HepG2 (cell line): ENCODE results near the gene MRPS2. TPM values are rescaled to one million over a fixed set of nuclear protein-coding genes. Genes with fewer than 3 reads are reported as not detected.
A peak's percentile ranks its signal among the peaks of the same experiment; 100 is the strongest.

ENCODE experiments used
- AGO1 ChIP-seq: fragments of 200-400 bp; formaldehyde crosslinking; IDR thresholded peaks from 2 replicates; pipeline ENCODE4 v1.6.1; 2017; ENCODE audit warnings: mild to moderate bottlenecking, low read depth, low read length, moderate library complexity; ENCODE audit not compliant: poor library complexity, severe bottlenecking
- CCAR2 ChIP-seq: fragments of 200-400 bp; formaldehyde crosslinking; optimal IDR thresholded peaks from 2 replicates; pipeline ENCODE3; 2018; ENCODE audit warnings: low read depth, mild to moderate bottlenecking, low read length, moderate library complexity
- FOXO1 ChIP-seq: sonication (generic); formaldehyde crosslinking; IDR thresholded peaks from 2 replicates; pipeline ENCODE4 v1.4.0; 2020; ENCODE audit warnings: missing genetic modification reagents
- FUBP1 ChIP-seq: sonication (generic); formaldehyde crosslinking; IDR thresholded peaks from 2 replicates; pipeline ENCODE4 v1.5.1; 2020; ENCODE audit warnings: missing genetic modification reagents, mild to moderate bottlenecking, borderline replicate concordance
- HIC2 ChIP-seq: sonication (generic); formaldehyde crosslinking; IDR thresholded peaks from 2 replicates; pipeline ENCODE4 v1.9.0; 2022; ENCODE audit warnings: low read depth, missing genetic modification reagents
- KLF11 ChIP-seq: IDR thresholded peaks from 2 replicates; pipeline ENCODE4 v1.6.1; 2016; ENCODE audit warnings: missing compliant biosample characterization
- MTF2 ChIP-seq: sonication (generic); formaldehyde crosslinking; IDR thresholded peaks from 2 replicates; pipeline ENCODE4 v1.5.0; 2020; ENCODE audit warnings: missing genetic modification reagents, borderline replicate concordance
- NR3C1 ChIP-seq: sonication (generic); formaldehyde crosslinking; IDR thresholded peaks from 2 replicates; pipeline ENCODE4 v1.4.0; 2020; ENCODE audit warnings: missing genetic modification reagents
- PAWR ChIP-seq: sonication (generic); formaldehyde crosslinking; IDR thresholded peaks from 2 replicates; pipeline ENCODE4 v1.4.0; 2020; ENCODE audit warnings: missing genetic modification reagents, mild to moderate bottlenecking, borderline replicate concordance
- RARA ChIP-seq: IDR thresholded peaks from 2 replicates; pipeline ENCODE4 v1.6.1; 2016; ENCODE audit warnings: missing genetic modification reagents, missing compliant biosample characterization
- REL ChIP-seq: sonication (generic); formaldehyde crosslinking; conservative IDR thresholded peaks from 2 replicates; pipeline ENCODE4 v1.8.0; 2022; ENCODE audit warnings: mild to moderate bottlenecking, missing genetic modification reagents, moderate library complexity
- RORA ChIP-seq: sonication (generic); formaldehyde crosslinking; IDR thresholded peaks from 2 replicates; pipeline ENCODE4 v1.5.0; 2020; ENCODE audit warnings: mild to moderate bottlenecking, missing genetic modification reagents, moderate library complexity
- SMAD9 ChIP-seq: sonication (generic); formaldehyde crosslinking; IDR thresholded peaks from 2 replicates; pipeline ENCODE4 v1.5.1; 2020; ENCODE audit warnings: mild to moderate bottlenecking, missing genetic modification reagents
- ZBTB7A ChIP-seq: sonication (generic); formaldehyde crosslinking; IDR thresholded peaks from 2 replicates; pipeline ENCODE4 v1.8.0; 2022; ENCODE audit warnings: mild to moderate bottlenecking, missing genetic modification reagents
- ZNF260 ChIP-seq: sonication (generic); formaldehyde crosslinking; IDR thresholded peaks from 2 replicates; pipeline ENCODE4 v1.4.0; 2020; ENCODE audit warnings: missing genetic modification reagents, low read depth, mild to moderate bottlenecking, borderline replicate concordance
- ZNF264 ChIP-seq: sonication (generic); formaldehyde crosslinking; IDR thresholded peaks from 2 replicates; pipeline ENCODE4 v1.4.0; 2020; ENCODE audit warnings: missing genetic modification reagents
- ZNF280D ChIP-seq: sonication (generic); formaldehyde crosslinking; IDR thresholded peaks from 2 replicates; pipeline ENCODE4 v1.5.1; 2020; ENCODE audit warnings: mild to moderate bottlenecking, missing genetic modification reagents
- ZNF354B ChIP-seq: sonication (generic); formaldehyde crosslinking; IDR thresholded peaks from 2 replicates; pipeline ENCODE4 v1.8.0; 2022; ENCODE audit warnings: mild to moderate bottlenecking, missing genetic modification reagents
- ZNF563 ChIP-seq: sonication (generic); formaldehyde crosslinking; IDR thresholded peaks from 2 replicates; pipeline ENCODE4 v1.8.0; 2022; ENCODE audit warnings: mild to moderate bottlenecking, moderate library complexity, missing genetic modification reagents
- ZNF605 ChIP-seq: sonication (generic); formaldehyde crosslinking; IDR thresholded peaks from 2 replicates; pipeline ENCODE4 v1.8.0; 2022; ENCODE audit warnings: mild to moderate bottlenecking, missing genetic modification reagents
- ZNF777 ChIP-seq: sonication (generic); formaldehyde crosslinking; IDR thresholded peaks from 2 replicates; pipeline ENCODE4 v1.4.0; 2020; ENCODE audit warnings: missing genetic modification reagents
- ZNF781 ChIP-seq: sonication (generic); formaldehyde crosslinking; IDR thresholded peaks from 2 replicates; pipeline ENCODE4 v1.5.1; 2020; ENCODE audit warnings: borderline replicate concordance, mild to moderate bottlenecking, missing genetic modification reagents; ENCODE audit errors: not compliant biosample characterization
- polyA plus RNA-seq, 8 experiments: library from polyadenylated mRNA; depleted of rRNA in 3 of 8; stranded (reverse) in 7 of 8; unstranded in 1 of 8; fragments of >200 nt; fragmentation: Illumina TruSeq in 4 of 8; extraction: Trizol in 4 of 8; gene quantifications; 2 replicates each; pipeline versions ENCODE4 v1.2.1 to v1.2.3, GENCODE V29; 2011 to 2016; ENCODE audit warnings: low read depth in 4 of 8, missing spikeins in 1 of 8, mixed read lengths in 1 of 8; ENCODE audit not compliant: insufficient read depth in 1 of 8
- total RNA-seq, 5 experiments: library from RNA; depleted of rRNA; stranded (reverse); fragments of >200 nt; fragmentation: Illumina TruSeq; extraction: Trizol; gene quantifications; 2 replicates each; pipeline ENCODE4 v1.2.3, GENCODE V29; 2016; ENCODE audit warnings: low read depth in 1 of 5

Gene MRPS2
- total and polyA plus RNA-seq, 2 of the 13 experiments (the other 11 are each of a cell fraction or from before 2014, with no cell fraction given): 44.4 to 86.7 TPM

- no peak for TF ChIP-seq FUBP1
- no peak for TF ChIP-seq ZNF781 (CRISPR knock-in tag)
- TF ChIP-seq ZNF605 (CRISPR knock-in tag): no peak
- TF ChIP-seq PAWR (CRISPR knock-in tag): no peak
- peak; percentile 84 for TF ChIP-seq HIC2 (CRISPR knock-in tag)
- no peak for TF ChIP-seq AGO1
- TF ChIP-seq FOXO1 (CRISPR knock-in tag): no peak
- TF ChIP-seq RORA: no peak
- TF ChIP-seq ZNF264 (CRISPR knock-in tag): no peak
- peak; percentile 59; the same call in 1 of the 2 replicates for TF ChIP-seq ZBTB7A (CRISPR knock-in tag)
- TF ChIP-seq SMAD9 (CRISPR knock-in tag): no peak
- no peak for TF ChIP-seq ZNF260 (CRISPR knock-in tag)
- TF ChIP-seq ZNF563: no peak
- no peak for TF ChIP-seq MTF2 (CRISPR knock-in tag)
- TF ChIP-seq ZNF354B (CRISPR knock-in tag): 0 out of 2 replicates have a peak, but pooled peaks have one; percentile 33
- TF ChIP-seq REL (CRISPR knock-in tag): no peak
- no peak for TF ChIP-seq CCAR2
- no peak for TF ChIP-seq ZNF777
- TF ChIP-seq KLF11 (CRISPR knock-in tag): peak; percentile 56; the same call in 1 of the 2 replicates
- TF ChIP-seq ZNF280D (CRISPR knock-in tag): no peak
- TF ChIP-seq NR3C1 (CRISPR knock-in tag): no peak
- peak; percentile 64 for TF ChIP-seq RARA (CRISPR knock-in tag)
Observed at GRCh38 chr9:135490980-135491464, 9.5 kb upstream of the MRPS2 start (continued).
